Measurements from ENCODE around the gene ZNF467.

The ZNF467 gene

DNA sequence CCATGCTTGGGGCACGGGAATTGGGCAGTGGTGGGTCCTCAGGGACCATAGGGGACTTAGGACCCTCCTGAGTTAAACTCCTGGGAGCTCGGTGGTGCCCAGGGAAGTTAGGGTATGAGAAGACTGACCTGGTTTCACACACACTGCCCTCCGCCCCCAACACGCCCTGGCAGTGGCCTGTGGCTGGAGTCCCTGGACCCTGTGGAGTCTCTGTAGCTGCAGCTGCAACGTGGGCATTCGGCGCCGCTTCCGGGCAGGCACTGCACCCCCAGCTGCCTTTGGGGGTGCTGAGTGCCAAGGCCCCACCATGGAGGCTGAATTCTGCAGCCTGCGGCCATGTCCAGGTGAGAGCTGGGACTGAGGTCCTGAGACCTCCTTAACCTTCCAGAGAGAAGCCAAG lies 34.9 kb upstream of the ZNF467 start:
- no peak for DNase-seq (ENCODE audit: low read depth)

GRCh38 chr7:149806726-149807125 lies 33.3 kb upstream of the ZNF467 start:
- DNase-seq (ENCODE audit: low read depth), result no peak

DNA sequence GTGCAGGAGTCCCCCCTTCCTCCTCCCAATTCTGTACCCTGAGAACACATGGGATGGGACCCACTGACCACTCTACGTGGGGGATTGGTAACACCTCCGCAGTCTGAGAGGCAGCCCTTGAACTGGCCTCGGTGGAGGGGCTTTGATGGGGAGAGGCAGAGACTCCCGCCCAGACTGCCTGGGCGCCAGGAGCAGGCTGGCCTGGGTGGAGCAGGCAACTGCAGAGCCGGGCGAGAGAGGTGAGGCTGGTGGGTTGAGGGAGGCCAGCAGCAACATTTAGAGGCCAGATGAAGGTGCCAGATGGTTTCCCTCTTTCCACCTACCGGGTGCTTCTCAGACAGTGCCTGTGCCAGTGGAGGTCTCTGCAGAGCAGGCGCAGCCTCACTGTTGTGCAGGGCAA lies 30.7 kb upstream of the ZNF467 start:
- no peak for DNase-seq (ENCODE audit: low read depth)

DNA sequence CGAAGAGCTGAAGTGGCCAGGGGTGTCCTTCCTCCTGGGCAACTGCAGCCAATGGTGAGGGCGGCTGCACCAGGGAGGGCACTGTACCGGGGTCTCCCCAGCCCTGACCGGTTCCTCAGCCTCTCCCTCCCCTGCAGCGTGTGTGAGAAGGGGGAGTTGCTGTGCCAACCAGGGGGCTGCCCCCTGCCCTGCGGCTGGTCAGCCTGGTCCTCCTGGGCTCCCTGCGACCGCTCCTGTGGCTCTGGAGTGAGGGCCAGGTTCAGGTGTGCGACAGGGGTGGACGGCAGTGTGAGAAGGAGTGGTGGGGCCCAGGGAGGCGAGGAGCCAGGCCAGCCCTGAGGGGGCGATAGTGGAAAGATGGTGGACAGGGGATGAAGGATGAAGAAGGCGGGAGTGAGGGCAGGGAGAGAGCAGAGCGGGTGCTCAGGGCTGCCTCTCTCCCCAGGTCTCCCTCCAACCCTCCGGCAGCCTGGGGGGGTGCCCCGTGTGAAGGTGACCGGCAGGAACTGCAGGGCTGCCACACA lies 30.2 kb upstream of the ZNF467 start:
- DNase-seq (ENCODE audit: low read depth), result no peak

GRCh38 chr7:149802966-149803365 lies 29.6 kb upstream of the ZNF467 start:
- DNase-seq (ENCODE audit: low read depth), result no peak

- DNase-seq (ENCODE audit: low read depth), result no peak
Measured at GRCh38 chr7:149801816-149802215, 28.4 kb upstream of the ZNF467 start.

GRCh38 chr7:149801002-149801566 lies 27.7 kb upstream of the ZNF467 start:
- DNase-seq (ENCODE audit: low read depth), result no peak

DNA sequence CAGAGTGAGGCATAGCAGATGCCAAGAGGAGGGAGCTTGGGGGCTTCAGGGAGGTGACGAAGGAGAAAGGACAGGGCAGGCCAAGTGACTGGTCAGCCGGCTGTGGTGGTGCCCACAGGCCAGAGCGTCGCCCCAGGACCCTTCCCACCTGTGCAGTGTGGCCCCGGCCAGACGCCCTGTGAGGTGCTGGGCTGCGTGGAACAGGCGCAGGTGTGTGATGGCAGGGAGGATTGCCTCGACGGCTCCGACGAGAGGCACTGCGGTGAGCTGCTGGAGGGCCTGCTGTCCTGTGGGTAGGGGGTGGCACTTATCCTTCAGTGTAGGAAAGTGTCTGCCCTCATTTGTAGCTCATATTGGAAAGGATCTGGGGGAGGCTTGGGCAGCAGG lies 26.8 kb upstream of the ZNF467 start:
- DNase-seq (ENCODE audit: low read depth), result no peak

DNA sequence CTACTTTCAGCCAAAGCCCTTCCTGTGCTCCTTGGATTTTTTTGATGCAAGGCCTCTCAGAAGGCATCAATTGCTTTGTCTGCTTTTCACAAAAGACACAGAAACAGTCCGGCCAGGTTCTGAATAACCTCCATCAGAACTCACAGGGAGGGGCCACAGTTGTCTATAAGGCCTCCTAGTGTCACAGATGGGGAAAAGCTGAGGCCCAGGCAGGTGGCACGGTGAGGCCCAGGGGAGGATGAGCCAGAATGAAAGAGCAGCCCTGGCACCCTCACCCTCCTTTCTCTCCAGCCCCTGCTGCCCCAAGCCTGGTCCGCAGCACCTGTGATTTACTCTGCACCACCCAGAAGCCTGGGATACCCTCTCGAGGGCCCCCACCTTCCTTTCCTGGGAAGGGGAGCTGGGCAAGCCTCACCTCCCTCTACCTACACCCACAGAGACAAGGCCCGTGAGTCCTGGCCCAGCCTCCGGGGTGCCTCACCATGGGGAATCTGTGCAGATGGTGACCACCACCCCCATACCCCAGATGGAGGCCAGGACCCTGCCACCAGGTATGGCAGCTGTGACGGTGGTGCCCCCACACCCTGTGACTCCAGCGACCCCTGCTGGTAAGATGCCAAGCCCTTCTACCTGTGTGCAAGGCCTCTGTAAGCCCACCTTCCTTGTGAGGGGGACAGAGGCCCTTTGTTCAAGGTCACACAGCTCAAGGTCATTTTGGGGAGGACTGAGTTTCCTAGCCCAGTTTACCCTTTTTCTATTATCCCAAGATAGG lies 26.2 kb upstream of the ZNF467 start:
- DNase-seq (ENCODE audit: low read depth), result peak; percentile 3

GRCh38 chr7:149797771-149798170 lies 24.4 kb upstream of the ZNF467 start:
- DNase-seq (ENCODE audit: low read depth), result no peak

GRCh38 chr7:149796287-149796860 lies 23.0 kb upstream of the ZNF467 start:
- DNase-seq (ENCODE audit: low read depth), result no peak

DNA sequence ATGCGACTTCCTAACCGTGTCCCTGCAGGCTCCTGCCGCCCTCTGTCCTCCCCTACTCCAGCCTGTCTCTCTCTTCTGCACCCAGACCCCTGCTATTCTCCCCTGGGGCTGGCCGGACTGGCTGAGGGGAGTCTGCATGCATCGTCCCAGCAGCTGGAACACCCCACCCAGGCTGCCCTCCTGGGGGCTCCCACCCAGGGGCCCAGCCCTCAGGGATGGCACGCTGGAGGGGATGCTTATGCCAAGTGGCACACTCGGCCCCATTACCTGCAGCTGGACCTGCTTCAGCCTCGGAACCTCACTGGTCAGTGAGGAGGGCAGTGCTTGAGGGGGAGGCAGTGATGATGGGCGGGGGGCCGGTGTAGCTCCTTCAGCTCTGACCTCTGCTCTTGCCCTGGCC lies 21.7 kb upstream of the ZNF467 start:
- no peak for DNase-seq (ENCODE audit: low read depth)

- no peak for DNase-seq (ENCODE audit: low read depth)
Measured at GRCh38 chr7:149794661-149795060, 21.3 kb upstream of the ZNF467 start.

- DNase-seq (ENCODE audit: low read depth), result no peak
Measured at GRCh38 chr7:149793261-149793660, 19.9 kb upstream of the ZNF467 start.

DNA sequence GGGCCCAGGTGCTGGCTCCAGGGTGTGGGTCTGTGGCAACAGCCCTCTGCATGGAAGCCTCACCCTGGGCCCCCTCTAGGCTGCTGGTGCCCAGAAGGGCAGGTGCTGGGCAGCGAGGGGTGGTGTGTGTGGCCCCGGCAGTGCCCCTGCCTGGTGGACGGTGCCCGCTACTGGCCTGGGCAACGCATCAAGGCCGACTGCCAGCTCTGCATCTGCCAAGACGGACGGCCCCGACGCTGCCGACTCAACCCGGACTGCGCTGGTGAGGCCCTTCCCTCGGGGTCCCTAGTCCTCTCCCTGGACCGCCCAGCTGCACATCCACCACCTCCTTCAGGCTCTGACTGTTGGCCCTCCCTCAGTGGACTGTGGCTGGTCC lies 18.8 kb upstream of the ZNF467 start:
- DNase-seq (ENCODE audit: low read depth), result no peak

DNA sequence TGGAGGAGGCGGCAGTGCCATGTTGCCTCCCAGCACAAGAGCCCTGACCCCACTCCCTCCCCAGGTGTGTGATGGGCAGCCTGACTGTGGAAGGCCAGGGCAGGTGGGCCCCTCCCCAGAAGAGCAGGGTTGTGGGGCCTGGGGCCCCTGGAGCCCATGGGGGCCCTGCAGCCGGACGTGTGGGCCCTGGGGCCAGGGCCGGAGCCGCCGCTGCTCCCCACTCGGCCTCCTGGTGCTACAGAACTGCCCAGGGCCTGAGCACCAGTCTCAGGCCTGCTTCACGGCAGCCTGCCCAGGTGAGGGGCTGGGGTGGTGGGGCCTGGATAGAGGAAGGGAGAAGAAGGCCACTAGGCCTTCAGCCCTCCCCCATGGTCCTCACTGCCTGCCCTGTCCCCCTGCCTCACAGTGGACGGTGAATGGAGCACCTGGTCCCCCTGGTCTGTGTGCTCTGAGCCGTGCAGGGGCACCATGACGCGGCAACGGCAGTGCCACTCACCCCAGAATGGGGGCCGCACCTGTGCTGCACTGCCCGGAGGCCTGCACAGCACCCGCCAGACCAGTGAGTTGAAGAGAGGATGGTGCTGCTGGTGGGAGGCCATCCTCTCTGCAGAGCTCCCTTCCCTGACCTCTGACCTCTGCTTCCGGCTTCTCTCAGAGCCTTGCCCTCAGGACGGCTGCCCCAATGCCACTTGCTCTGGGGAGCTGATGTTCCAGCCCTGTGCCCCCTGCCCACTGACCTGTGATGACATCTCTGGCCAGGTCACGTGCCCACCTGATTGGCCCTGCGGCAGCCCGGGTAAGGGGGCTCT lies 18.2 kb upstream of the ZNF467 start:
- no peak for DNase-seq (ENCODE audit: low read depth)

DNA sequence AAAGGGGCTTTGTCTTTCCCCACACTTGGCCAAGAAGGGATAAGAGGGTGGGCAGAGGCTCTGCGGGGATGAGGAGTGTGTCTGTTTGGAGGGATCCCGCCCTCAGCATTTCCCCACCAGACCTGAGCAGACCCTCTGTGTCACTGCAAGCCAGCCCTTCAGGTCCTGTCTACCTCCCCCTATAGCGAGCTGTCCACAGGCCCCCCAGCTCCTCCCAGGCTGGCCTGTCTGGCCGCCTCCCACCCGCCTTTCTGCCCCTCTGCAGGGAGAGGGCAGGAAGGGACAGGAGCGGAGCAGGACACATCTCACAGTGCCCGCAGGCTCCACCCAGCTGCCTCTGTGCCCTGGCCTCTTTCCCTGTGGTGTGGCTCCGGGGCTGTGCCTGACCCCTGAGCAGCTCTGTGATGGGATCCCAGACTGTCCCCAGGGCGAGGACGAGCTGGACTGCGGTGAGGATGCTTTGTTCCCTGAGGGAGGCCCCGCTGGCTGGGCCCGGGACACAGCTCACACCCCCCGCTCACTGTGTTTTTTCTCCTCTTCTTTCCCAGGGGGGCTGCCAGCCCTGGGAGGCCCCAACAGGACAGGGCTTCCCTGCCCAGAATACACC lies 17.5 kb upstream of the ZNF467 start:
- DNase-seq (ENCODE audit: low read depth), result no peak

DNA sequence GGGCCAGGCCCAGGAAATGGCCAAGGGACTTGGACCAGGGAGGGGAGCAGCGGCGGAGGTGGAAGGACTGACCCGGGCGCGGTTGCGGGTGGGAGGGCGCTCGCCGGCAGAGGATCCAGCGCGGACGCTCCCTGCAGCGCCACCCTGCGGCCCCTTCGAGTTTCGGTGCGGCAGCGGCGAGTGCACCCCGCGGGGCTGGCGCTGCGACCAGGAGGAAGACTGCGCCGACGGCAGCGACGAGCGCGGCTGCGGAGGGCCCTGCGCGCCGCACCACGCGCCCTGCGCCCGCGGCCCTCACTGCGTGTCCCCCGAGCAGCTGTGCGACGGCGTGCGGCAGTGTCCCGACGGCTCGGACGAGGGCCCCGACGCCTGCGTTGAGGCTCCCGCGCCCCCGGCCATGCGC lies 16.8 kb upstream of the ZNF467 start:
- no peak for DNase-seq (ENCODE audit: low read depth)

- DNase-seq (ENCODE audit: low read depth), result no peak
Measured at GRCh38 chr7:149789101-149789500, 15.7 kb upstream of the ZNF467 start.

DNA sequence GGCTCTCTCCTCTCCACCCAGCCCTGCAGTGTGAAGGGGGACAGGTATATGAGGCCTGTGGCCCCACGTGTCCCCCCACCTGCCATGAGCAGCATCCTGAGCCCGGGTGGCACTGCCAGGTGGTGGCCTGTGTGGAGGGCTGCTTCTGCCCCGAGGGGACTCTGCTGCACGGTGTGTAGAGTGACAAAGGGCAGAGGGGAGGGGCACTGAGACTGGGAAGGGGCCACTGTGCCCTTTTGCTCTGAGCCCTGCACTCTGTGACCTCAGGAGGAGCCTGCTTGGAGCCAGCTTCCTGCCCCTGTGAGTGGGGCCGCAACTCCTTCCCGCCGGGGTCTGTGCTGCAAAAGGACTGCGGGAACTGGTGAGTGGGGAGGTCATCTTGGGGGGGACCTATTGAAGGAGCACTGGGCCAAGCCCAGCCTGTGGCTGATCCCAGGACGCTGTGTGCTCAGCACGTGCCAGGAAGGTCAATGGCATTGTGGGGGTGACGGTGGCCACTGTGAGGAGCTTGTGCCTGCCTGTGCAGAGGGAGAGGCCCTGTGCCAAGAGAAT lies 15.0 kb upstream of the ZNF467 start:
- DNase-seq (ENCODE audit: low read depth), result no peak

DNA sequence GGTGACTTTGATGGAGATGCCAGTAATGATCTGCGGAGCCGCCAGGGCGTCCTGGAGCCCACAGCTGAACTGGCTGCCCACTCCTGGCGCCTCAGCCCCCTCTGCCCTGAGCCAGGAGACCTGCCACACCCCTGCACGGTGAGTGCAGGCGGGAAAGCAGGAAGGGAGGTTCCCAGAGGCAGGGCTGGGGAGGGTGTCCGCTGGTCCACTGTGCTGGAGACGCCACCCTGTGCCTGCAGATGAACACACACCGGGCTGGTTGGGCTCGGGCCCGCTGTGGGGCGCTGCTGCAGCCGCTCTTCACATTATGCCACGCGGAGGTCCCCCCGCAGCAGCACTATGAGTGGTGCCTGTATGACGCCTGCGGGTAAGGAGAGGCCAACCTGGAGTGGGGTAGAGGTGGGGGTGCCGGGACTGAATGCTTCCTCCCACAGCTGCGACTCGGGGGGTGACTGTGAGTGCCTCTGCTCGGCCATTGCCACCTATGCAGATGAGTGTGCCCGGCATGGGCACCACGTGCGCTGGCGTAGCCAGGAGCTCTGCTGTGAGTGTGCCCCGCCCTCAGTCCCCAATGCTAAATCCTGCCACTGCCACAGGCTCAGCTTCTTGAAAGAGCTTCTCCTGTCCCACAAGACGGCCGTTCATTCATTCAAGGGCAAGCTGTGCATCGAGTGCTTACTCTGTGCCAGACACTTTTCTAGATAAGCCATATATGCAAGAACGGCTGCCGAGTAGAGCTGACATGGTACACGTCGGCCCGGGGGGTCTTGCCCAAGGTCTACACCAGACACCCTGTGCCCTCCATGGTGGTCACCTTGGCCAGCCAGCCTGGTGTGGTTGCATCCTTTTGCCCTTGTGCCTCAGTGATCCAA lies 14.3 kb upstream of the ZNF467 start:
- peak; percentile 17 for DNase-seq (ENCODE audit: low read depth)
